Activated effector memory CD4-positive, alpha-beta T cell treated with anti-CD3 and anti-CD28 coated beads, Interleukin-2, amount 50 U/mL, for 16 hours (primary cell): ENCODE measurements around the gene DOCK2.
"Not testable (repeated sequence)": the region's sequence is repeated elsewhere in the genome, so short reads cannot be mapped to it uniquely, and the experiment has no call there.

ENCODE experiments used
- DNase-seq: peaks from one replicate; pipeline ENCODE4 v3.0.0-alpha.2; 2020

The DOCK2 gene

GRCh38 chr5:169953196-169953595 is 316.1 kb downstream of the DOCK2 start:
- not testable (repeated sequence) for DNase-seq

GRCh38 chr5:169954786-169955185 is 317.7 kb downstream of the DOCK2 start:
- no peak for DNase-seq

- DNase-seq, result no peak
Observed at GRCh38 chr5:169956126-169956525, 319.1 kb downstream of the DOCK2 start.

GRCh38 chr5:169956756-169957155 is 319.7 kb downstream of the DOCK2 start:
- no peak for DNase-seq

- no peak for DNase-seq
Observed at GRCh38 chr5:169958278-169958677, 321.2 kb downstream of the DOCK2 start.

GRCh38 chr5:169960659-169961058 is 323.6 kb downstream of the DOCK2 start:
- DNase-seq, result no peak

- DNase-seq, result no peak
Observed at GRCh38 chr5:169964246-169964645, 327.2 kb downstream of the DOCK2 start.

GRCh38 chr5:169970339-169970738 is 333.3 kb downstream of the DOCK2 start:
- no peak for DNase-seq

- DNase-seq, result no peak
Observed at GRCh38 chr5:169970911-169971765, 334.1 kb downstream of the DOCK2 start.

- no peak for DNase-seq
Observed at GRCh38 chr5:169971780-169972179, 334.7 kb downstream of the DOCK2 start.

- no peak for DNase-seq
Observed at GRCh38 chr5:169973056-169973455, 336.0 kb downstream of the DOCK2 start.

- no peak for DNase-seq
Observed at GRCh38 chr5:169974121-169974770, 337.2 kb downstream of the DOCK2 start.

GRCh38 chr5:169978714-169979113 is 341.6 kb downstream of the DOCK2 start:
- DNase-seq, result no peak

GRCh38 chr5:169979871-169980270 is 342.8 kb downstream of the DOCK2 start:
- no peak for DNase-seq

GRCh38 chr5:169980418-169981053 is 343.5 kb downstream of the DOCK2 start, which contains the start of gene INSYN2B:
INSYN2B (minus strand) TSS chr5:169980495; CDS start chr5:169883898, 96,597 bp downstream.
- no peak for DNase-seq

- no peak for DNase-seq
Observed at GRCh38 chr5:169988206-169988605, 351.1 kb downstream of the DOCK2 start.

- no peak for DNase-seq
Observed at GRCh38 chr5:169988947-169989346, 351.9 kb downstream of the DOCK2 start.

- DNase-seq, result no peak
Observed at GRCh38 chr5:169989365-169989764, 352.3 kb downstream of the DOCK2 start.

- DNase-seq, result no peak
Observed at GRCh38 chr5:169991115-169991869, 354.2 kb downstream of the DOCK2 start.

- DNase-seq, result no peak
Observed at GRCh38 chr5:169992789-169993484, 355.9 kb downstream of the DOCK2 start.

- no peak for DNase-seq
Observed at GRCh38 chr5:169993485-169993790, 356.4 kb downstream of the DOCK2 start.

- no peak for DNase-seq
Observed at GRCh38 chr5:169997798-169998197, 360.7 kb downstream of the DOCK2 start.

- DNase-seq, result no peak
Observed at GRCh38 chr5:169999621-170000020, 362.5 kb downstream of the DOCK2 start.
